Gastrocnemius medialis (tissue), 4 donors: ENCODE data around the gene NACA2. TPM values are rescaled to one million over a fixed set of nuclear protein-coding genes. Genes with fewer than 3 reads are reported as not detected.

Experiments
- ATAC-seq, 2 donors: fragments of 150-250 bp; one replicate each; pipeline ENCODE4 v1.9.1; 2016
- DNase-seq, 2 donors: peaks; one replicate each; pipeline ENCODE4 v3.0.0-alpha.2; 2019
- H3K27ac ChIP-seq, 4 donors: fragments of 200-600 bp; sonication (generic); 1 replicate in 1 of 4; 2 replicates in 3 of 4; pipeline ENCODE4 v1.5.1; 2016 to 2018; ENCODE audit warnings: mild to moderate bottlenecking in 2 of 4, moderate library complexity in 1 of 4
- H3K27me3 ChIP-seq, 3 donors: fragments of 200-600 bp; sonication (generic) in 2 of 3; 1 replicate in 1 of 3; 2 replicates in 2 of 3; pipeline versions ENCODE4 v1.5.1 to v1.6.0; 2016 to 2019; ENCODE audit warnings: mild to moderate bottlenecking in 1 of 3, moderate library complexity in 1 of 3
- H3K36me3 ChIP-seq, 2 donors: fragments of 200-600 bp; sonication (generic) in 1 of 2; one replicate each; pipeline ENCODE4 v1.5.1; 2017 to 2018
- H3K4me1 ChIP-seq, 2 donors: fragments of 200-600 bp; sonication (generic) in 1 of 2; one replicate each; pipeline ENCODE4 v1.5.1; 2016 to 2017; ENCODE audit warnings: mild to moderate bottlenecking in 2 of 2
- H3K4me3 ChIP-seq, 4 donors: fragments of 200-600 bp; sonication (generic) in 3 of 4; 1 replicate in 1 of 4; 2 replicates in 3 of 4; pipeline ENCODE4 v1.5.1; 2016 to 2019; ENCODE audit warnings: mild to moderate bottlenecking in 2 of 4
- H3K9me3 ChIP-seq, 3 donors: fragments of 200-600 bp; sonication (generic) in 2 of 3; 1 replicate in 1 of 3; 2 replicates in 2 of 3; pipeline ENCODE4 v1.5.1; 2016 to 2019
- CTCF ChIP-seq, 5 experiments: fragments of 450-650 bp in 3 of 5; fragments of 200-600 bp in 2 of 5; sonication (generic) in 2 of 5; IDR thresholded peaks in 4 of 5; conservative IDR thresholded peaks in 1 of 5; 1 replicate in 4 of 5; 2 replicates in 1 of 5; pipeline ENCODE4 v1.5.1; 2016 to 2019; ENCODE audit warnings: antibody characterized with exemption in 5 of 5, mild to moderate bottlenecking in 3 of 5, moderate library complexity in 3 of 5
- POLR2A ChIP-seq, 2 donors: fragments of 450-650 bp; IDR thresholded peaks; one replicate each; pipeline ENCODE4 v1.6.1; 2017; ENCODE audit warnings: antibody characterized with exemption in 2 of 2, mild to moderate bottlenecking in 2 of 2, moderate library complexity in 2 of 2
- in situ Hi-C, 4 donors: fragments of 200-750 bp; cut with MboI; loops; one replicate each; pipeline versions ENCODE4 v1.15.0 to v1.8.0; 2017; ENCODE audit warnings: low sequenced_read_pairs in 4 of 4
- intact Hi-C: fragments of 100-400 bp; cut with DNase I; formaldehyde crosslinking; loops from one replicate; pipeline ENCODE4 v1.15.1; 2023; ENCODE audit warnings: low total_unique reads
- total RNA-seq, 4 donors: library from RNA; depleted of rRNA; stranded (reverse); fragments of >200 nt; gene quantifications; one replicate each; pipeline versions ENCODE4 v1.1.0 to v1.2.3, GENCODE V29; 2016

Gene NACA2
- total RNA-seq, 4 donors from 2014 or later, result not detected

GRCh38 chr17:61594294-61594825 is 3.3 kb upstream of the NACA2 start:
- TF ChIP-seq CTCF (IDR thresholded peaks at IDR 0.05 in 4 of 5, conservative IDR thresholded peaks at IDR 0.05 in 1 of 5), result no peak
- TF ChIP-seq POLR2A (IDR thresholded peaks at IDR 0.05), result no peak
- H3K27me3 ChIP-seq, result peaks cover 8 to 10% (median 8%) of the 10 kb centered on the region in 3 donors
- no peak overlapping the region for H3K4me3 ChIP-seq
- no peaks in the 10 kb centered on the region for H3K4me1 ChIP-seq
- H3K9me3 ChIP-seq, result no peaks in the 10 kb centered on the region
- H3K36me3 ChIP-seq, result no peaks in the 10 kb centered on the region
- no peak for DNase-seq
- intact Hi-C loops (no loop called here), in situ Hi-C loops (no loop called here)
- H3K27ac ChIP-seq, result no peak overlapping the region
- no peak for ATAC-seq

GRCh38 chr17:61593426-61593825 is 2.4 kb upstream of the NACA2 start:
- intact Hi-C loops, result no loop called here

GRCh38 chr17:61591930-61592329 is 911 bp upstream of the NACA2 start:
- in situ Hi-C loops, result no loop called here
- ATAC-seq, result no peak
- peaks cover 8 to 10% (median 8%) of the 10 kb centered on the region in 3 donors for H3K27me3 ChIP-seq

More at GRCh38 chr17:61593426-61593825, 2.4 kb upstream of the NACA2 start:
- Histone ChIP-seq H3K27ac (no peak overlapping the region), H3K4me3 (no peak overlapping the region), H3K27me3 (peaks cover 8 to 10% (median 8%) of the 10 kb centered on the region in 3 donors), H3K4me1 (no peaks in the 10 kb centered on the region), H3K9me3 (no peaks in the 10 kb centered on the region), H3K36me3 (no peaks in the 10 kb centered on the region)
- TF ChIP-seq POLR2A (IDR thresholded peaks at IDR 0.05) (no peak), CTCF (IDR thresholded peaks at IDR 0.05 in 4 of 5, conservative IDR thresholded peaks at IDR 0.05 in 1 of 5) (no peak)
- DNase-seq (no peak), ATAC-seq (no peak)
- in situ Hi-C loops, result no loop called here

GRCh38 chr17:61589990-61590389 is 1.0 kb downstream of the NACA2 start:
- Histone ChIP-seq H3K4me1 (no peaks in the 10 kb centered on the region), H3K4me3 (no peak overlapping the region), H3K36me3 (no peaks in the 10 kb centered on the region), H3K27me3 (peaks cover 8 to 10% (median 8%) of the 10 kb centered on the region in 3 donors), H3K27ac (no peak overlapping the region), H3K9me3 (no peaks in the 10 kb centered on the region)
- DNase-seq, result no peak
- ATAC-seq, result no peak
- intact Hi-C loops, result no loop called here
- in situ Hi-C loops, result no loop called here
- TF ChIP-seq CTCF (IDR thresholded peaks at IDR 0.05 in 4 of 5, conservative IDR thresholded peaks at IDR 0.05 in 1 of 5), result no peak
- no peak for TF ChIP-seq POLR2A (IDR thresholded peaks at IDR 0.05)

More at GRCh38 chr17:61591930-61592329, 911 bp upstream of the NACA2 start:
- Histone ChIP-seq H3K9me3 (no peaks in the 10 kb centered on the region), H3K4me3 (no peak overlapping the region), H3K27ac (no peak overlapping the region), H3K36me3 (no peaks in the 10 kb centered on the region), H3K4me1 (no peaks in the 10 kb centered on the region)
- intact Hi-C loops, result no loop called here
- DNase-seq, result no peak
- no peak for TF ChIP-seq CTCF (IDR thresholded peaks at IDR 0.05 in 4 of 5, conservative IDR thresholded peaks at IDR 0.05 in 1 of 5)
- no peak for TF ChIP-seq POLR2A (IDR thresholded peaks at IDR 0.05)
